Measurements from ENCODE around the gene ZDHHC11.
"Not testable (repeated sequence)": the region's sequence is repeated elsewhere in the genome, so short reads cannot be mapped to it uniquely, and the experiment has no call there.

ZDHHC11 gene

GRCh38 chr5:854966-855743 is 4.4 kb upstream of the ZDHHC11 start:
- H2AK5ac ChIP-seq (ENCODE audit: low read length): no peak overlapping the region
- no peak overlapping the region for H2AFZ ChIP-seq (ENCODE audit: insufficient read depth, low read length, poor library complexity)
- no peak overlapping the region for H3K4me3 ChIP-seq (ENCODE audit: low read depth, low read length)
- peaks cover 0 to 8% of the 10 kb centered on the region in 2 experiments for H3K36me3 ChIP-seq (ENCODE audit: control insufficient read depth in 1 of 2, insufficient read depth in 2 of 2, low read length in 2 of 2)
- H4K12ac ChIP-seq (ENCODE audit: low read depth, low read length): no peak overlapping the region
- H4K91ac ChIP-seq (ENCODE audit: low read depth, low read length): no peak overlapping the region
- H2BK5ac ChIP-seq (ENCODE audit: low read depth, low read length, poor library complexity): no peak overlapping the region
- no peak overlapping the region for H3K9ac ChIP-seq (ENCODE audit: low read length)
- H3K79me2 ChIP-seq (ENCODE audit: control insufficient read depth, insufficient read depth, low read length, poor library complexity): no peaks in the 10 kb centered on the region
- H2BK120ac ChIP-seq (ENCODE audit: insufficient read depth, low read length, poor library complexity): no peak overlapping the region
- no peak overlapping the region for H3K23ac ChIP-seq (ENCODE audit: low read length)
- H3K18ac ChIP-seq (ENCODE audit: low read length): no peak overlapping the region
- H3K9me3 ChIP-seq (ENCODE audit: insufficient read depth, low read depth, low read length): peaks cover 3% of the 10 kb centered on the region
- no peaks in the 10 kb centered on the region for H3K79me1 ChIP-seq (ENCODE audit: low read length)
- DNase-seq: no peak
- H2BK12ac ChIP-seq (ENCODE audit: low read length): no peak overlapping the region
- H3K4me1 ChIP-seq (ENCODE audit: control insufficient read depth in 1 of 2, insufficient read depth in 2 of 2, low read length in 2 of 2): peaks cover 3 to 8% of the 10 kb centered on the region in 2 experiments
- WGBS (ENCODE audit: extremely low coverage, insufficient coverage, insufficient read length): no CpG with 5 or more reads among the region's 32 CpGs
- no peak overlapping the region for H3K4ac ChIP-seq (ENCODE audit: low read depth, low read length)
- H3K27ac ChIP-seq (ENCODE audit: low read depth, low read length): no peak overlapping the region
- no peak overlapping the region for H4K8ac ChIP-seq (ENCODE audit: low read depth, low read length)
- H3K14ac ChIP-seq (ENCODE audit: low read length): no peak overlapping the region
- no peaks in the 10 kb centered on the region for H3K27me3 ChIP-seq (ENCODE audit: insufficient read depth, low read length)
- no peak overlapping the region for H3K4me2 ChIP-seq (ENCODE audit: low read length)

DNA sequence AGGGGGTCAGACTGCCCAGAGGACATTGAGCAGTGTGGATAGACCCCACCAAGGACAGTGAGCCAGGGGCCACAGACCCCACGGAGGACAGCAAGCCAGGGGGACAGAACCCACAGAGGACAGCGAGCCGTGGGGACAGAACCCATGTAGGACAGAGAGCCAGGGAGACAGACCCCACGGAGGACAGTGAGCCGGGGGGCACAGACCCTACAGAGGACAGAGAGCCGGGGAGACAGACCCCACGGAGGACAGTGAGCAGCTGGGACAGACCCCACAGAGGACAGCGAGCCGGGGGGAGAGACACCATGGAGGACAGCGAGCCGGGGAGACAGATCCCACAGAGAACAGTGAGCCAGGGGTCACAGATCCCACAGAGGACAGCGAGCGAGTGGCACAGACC is 3.4 kb upstream of the ZDHHC11 start:
- no peak overlapping the region for H3K4me3 ChIP-seq (ENCODE audit: low read depth, low read length)
- H3K23ac ChIP-seq (ENCODE audit: low read length): no peak overlapping the region
- H2BK5ac ChIP-seq (ENCODE audit: low read depth, low read length, poor library complexity): no peak overlapping the region
- DNase-seq: no peak
- H2BK12ac ChIP-seq (ENCODE audit: low read length): no peak overlapping the region
- no peak overlapping the region for H3K4ac ChIP-seq (ENCODE audit: low read depth, low read length)
- no peak overlapping the region for H3K14ac ChIP-seq (ENCODE audit: low read length)
- no peak overlapping the region for H3K27ac ChIP-seq (ENCODE audit: low read depth, low read length)
- no peaks in the 10 kb centered on the region for H3K79me1 ChIP-seq (ENCODE audit: low read length)
- H3K4me2 ChIP-seq (ENCODE audit: low read length): no peak overlapping the region
- H3K18ac ChIP-seq (ENCODE audit: low read length): no peak overlapping the region
- H3K9me3 ChIP-seq (ENCODE audit: insufficient read depth, low read depth, low read length): peaks cover 3% of the 10 kb centered on the region
- H2AK5ac ChIP-seq (ENCODE audit: low read length): no peak overlapping the region
- H3K9ac ChIP-seq (ENCODE audit: low read length): no peak overlapping the region
- no peak overlapping the region for H4K8ac ChIP-seq (ENCODE audit: low read depth, low read length)
- H4K91ac ChIP-seq (ENCODE audit: low read depth, low read length): no peak overlapping the region
- H3K79me2 ChIP-seq (ENCODE audit: control insufficient read depth, insufficient read depth, low read length, poor library complexity): no peaks in the 10 kb centered on the region
- peaks cover 3 to 11% of the 10 kb centered on the region in 2 experiments for H3K4me1 ChIP-seq (ENCODE audit: control insufficient read depth in 1 of 2, insufficient read depth in 2 of 2, low read length in 2 of 2)
- no peak overlapping the region for H2BK120ac ChIP-seq (ENCODE audit: insufficient read depth, low read length, poor library complexity)
- no CpG with 5 or more reads among the region's 13 CpGs for WGBS (ENCODE audit: extremely low coverage, insufficient coverage, insufficient read length)
- no peaks in the 10 kb centered on the region for H3K27me3 ChIP-seq (ENCODE audit: insufficient read depth, low read length)
- no peak overlapping the region for H4K12ac ChIP-seq (ENCODE audit: low read depth, low read length)
- peaks cover 0 to 3% of the 10 kb centered on the region in 2 experiments for H3K36me3 ChIP-seq (ENCODE audit: control insufficient read depth in 1 of 2, insufficient read depth in 2 of 2, low read length in 2 of 2)
- no peak overlapping the region for H2AFZ ChIP-seq (ENCODE audit: insufficient read depth, low read length, poor library complexity)

GRCh38 chr5:853416-854090 is 2.8 kb upstream of the ZDHHC11 start:
- H2BK120ac ChIP-seq (ENCODE audit: insufficient read depth, low read length, poor library complexity); H2BK5ac ChIP-seq (ENCODE audit: low read depth, low read length, poor library complexity); H3K9ac ChIP-seq (ENCODE audit: low read length); H3K14ac ChIP-seq (ENCODE audit: low read length); H3K27ac ChIP-seq (ENCODE audit: low read depth, low read length); DNase-seq; H3K27me3 ChIP-seq (ENCODE audit: insufficient read depth, low read length); H3K4ac ChIP-seq (ENCODE audit: low read depth, low read length); H4K91ac ChIP-seq (ENCODE audit: low read depth, low read length); H3K36me3 ChIP-seq (ENCODE audit: control insufficient read depth in 1 of 2, insufficient read depth in 2 of 2, low read length in 2 of 2); H3K4me3 ChIP-seq (ENCODE audit: low read depth, low read length); H3K18ac ChIP-seq (ENCODE audit: low read length); H4K8ac ChIP-seq (ENCODE audit: low read depth, low read length); H2BK12ac ChIP-seq (ENCODE audit: low read length); H3K9me3 ChIP-seq (ENCODE audit: insufficient read depth, low read depth, low read length); H3K79me2 ChIP-seq (ENCODE audit: control insufficient read depth, insufficient read depth, low read length, poor library complexity); H3K79me1 ChIP-seq (ENCODE audit: low read length); H4K12ac ChIP-seq (ENCODE audit: low read depth, low read length); H2AK5ac ChIP-seq (ENCODE audit: low read length); H2AFZ ChIP-seq (ENCODE audit: insufficient read depth, low read length, poor library complexity); H3K4me2 ChIP-seq (ENCODE audit: low read length); H3K23ac ChIP-seq (ENCODE audit: low read length): not testable (repeated sequence)
- H3K4me1 ChIP-seq (ENCODE audit: control insufficient read depth in 1 of 2, insufficient read depth in 2 of 2, low read length in 2 of 2): peaks cover 3 to 11% of the 10 kb centered on the region in 2 experiments
- WGBS (ENCODE audit: extremely low coverage, insufficient coverage, insufficient read length): no CpG with 5 or more reads among the region's 18 CpGs

DNA sequence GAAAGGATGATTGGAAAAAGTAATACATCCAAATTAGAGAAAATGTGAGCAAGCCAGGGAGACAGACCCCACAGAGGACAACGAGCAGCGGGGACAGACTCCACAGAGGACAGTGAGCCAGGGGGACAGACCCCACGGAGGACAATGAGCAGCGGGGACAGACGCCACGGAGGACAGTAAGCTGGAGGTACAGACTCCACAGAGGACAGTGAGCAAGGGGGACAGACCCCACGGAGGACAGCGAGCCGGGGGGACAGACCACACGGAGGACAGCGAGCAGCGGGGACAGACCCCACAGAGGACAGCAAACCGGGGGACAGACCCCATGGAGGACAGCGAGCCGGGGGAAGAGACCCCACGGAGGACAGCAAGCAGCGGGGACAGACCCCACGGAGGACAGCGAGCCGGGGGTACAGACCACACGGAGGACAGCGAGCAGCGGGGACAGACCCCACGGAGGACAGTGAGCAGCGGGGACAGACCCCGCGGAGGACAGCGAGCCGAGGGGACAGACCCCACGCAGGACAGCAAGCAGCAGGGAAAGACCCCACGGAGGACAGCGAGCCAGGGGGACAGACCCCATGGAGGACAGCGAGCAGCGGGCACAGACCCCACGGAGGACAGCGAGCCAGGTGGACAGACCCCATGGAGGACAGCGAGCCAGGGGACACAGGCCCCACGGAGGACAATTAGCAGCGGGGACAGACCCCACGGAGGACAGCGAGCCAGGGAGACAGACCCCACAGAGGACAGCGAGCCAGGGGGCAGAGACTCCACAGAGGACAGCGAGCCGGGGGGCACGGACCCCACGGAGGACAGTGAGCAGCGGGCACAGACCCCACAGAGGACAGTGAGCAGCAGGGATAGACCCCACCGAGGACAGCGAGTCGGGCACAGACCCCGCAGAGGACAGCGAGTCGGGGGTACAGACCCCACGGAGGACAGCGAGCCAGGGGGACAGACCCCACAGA is 1.9 kb upstream of the ZDHHC11 start:
- no peak overlapping the region for H4K12ac ChIP-seq (ENCODE audit: low read depth, low read length)
- no CpG with 5 or more reads among the region's 55 CpGs for WGBS (ENCODE audit: extremely low coverage, insufficient coverage, insufficient read length)
- no peak overlapping the region for H3K4ac ChIP-seq (ENCODE audit: low read depth, low read length)

More for the DNA sequence above, 1.9 kb upstream of the ZDHHC11 start:
- no peak overlapping the region for H2BK12ac ChIP-seq (ENCODE audit: low read length)
- peaks cover 1% of the 10 kb centered on the region for H3K79me2 ChIP-seq (ENCODE audit: control insufficient read depth, insufficient read depth, low read length, poor library complexity)
- H3K4me1 ChIP-seq (ENCODE audit: control insufficient read depth in 1 of 2, insufficient read depth in 2 of 2, low read length in 2 of 2): peaks cover 3 to 11% of the 10 kb centered on the region in 2 experiments
- no peak for DNase-seq
- H3K9me3 ChIP-seq (ENCODE audit: insufficient read depth, low read depth, low read length): peaks cover 3% of the 10 kb centered on the region
- H4K8ac ChIP-seq (ENCODE audit: low read depth, low read length): no peak overlapping the region
- no peak overlapping the region for H3K4me2 ChIP-seq (ENCODE audit: low read length)
- H3K18ac ChIP-seq (ENCODE audit: low read length): no peak overlapping the region
- H2BK120ac ChIP-seq (ENCODE audit: insufficient read depth, low read length, poor library complexity): no peak overlapping the region
- H3K9ac ChIP-seq (ENCODE audit: low read length): no peak overlapping the region
- no peak overlapping the region for H2AFZ ChIP-seq (ENCODE audit: insufficient read depth, low read length, poor library complexity)
- no peak overlapping the region for H3K23ac ChIP-seq (ENCODE audit: low read length)
- H3K79me1 ChIP-seq (ENCODE audit: low read length): no peaks in the 10 kb centered on the region
- no peak overlapping the region for H3K14ac ChIP-seq (ENCODE audit: low read length)
- no peak overlapping the region for H3K27ac ChIP-seq (ENCODE audit: low read depth, low read length)
- H2BK5ac ChIP-seq (ENCODE audit: low read depth, low read length, poor library complexity): no peak overlapping the region
- H4K91ac ChIP-seq (ENCODE audit: low read depth, low read length): no peak overlapping the region
- peaks cover 3% of the 10 kb centered on the region in 2 experiments for H3K36me3 ChIP-seq (ENCODE audit: control insufficient read depth in 1 of 2, insufficient read depth in 2 of 2, low read length in 2 of 2)
- no peak overlapping the region for H3K4me3 ChIP-seq (ENCODE audit: low read depth, low read length)
- no peak overlapping the region for H2AK5ac ChIP-seq (ENCODE audit: low read length)
- no peaks in the 10 kb centered on the region for H3K27me3 ChIP-seq (ENCODE audit: insufficient read depth, low read length)
